ENCODE results near the gene PTGR3. TPM values are rescaled to one million over a fixed set of nuclear protein-coding genes. Genes with fewer than 3 reads are reported as not detected.

PTGR3 gene
- total RNA-seq, 4 donors from 2014 or later = 24.9 to 46.8 (median 29.6) TPM

DNA sequence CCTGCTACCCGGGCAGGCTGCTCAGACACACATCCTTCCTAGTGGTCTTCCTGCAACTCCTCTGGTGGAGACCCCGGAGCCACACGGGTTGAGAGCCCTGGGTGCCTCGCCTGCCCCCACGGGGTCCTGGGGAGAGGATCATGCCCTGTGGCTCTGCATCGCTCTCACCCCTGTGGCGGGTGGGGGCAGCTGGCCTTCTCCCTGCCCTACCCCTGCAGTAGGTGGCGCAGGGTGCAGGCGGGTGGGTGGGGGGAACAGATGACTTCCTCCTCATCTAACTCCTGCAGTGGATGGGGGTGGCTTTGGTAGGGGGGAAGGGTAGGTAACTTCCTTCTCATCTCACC is 40.2 kb upstream of the PTGR3 start:
- TF ChIP-seq POLR2A (IDR thresholded peaks at IDR 0.05) = no peak
- TF ChIP-seq EP300 (IDR thresholded peaks at IDR 0.05) = no peak
- TF ChIP-seq, protein P1, sequence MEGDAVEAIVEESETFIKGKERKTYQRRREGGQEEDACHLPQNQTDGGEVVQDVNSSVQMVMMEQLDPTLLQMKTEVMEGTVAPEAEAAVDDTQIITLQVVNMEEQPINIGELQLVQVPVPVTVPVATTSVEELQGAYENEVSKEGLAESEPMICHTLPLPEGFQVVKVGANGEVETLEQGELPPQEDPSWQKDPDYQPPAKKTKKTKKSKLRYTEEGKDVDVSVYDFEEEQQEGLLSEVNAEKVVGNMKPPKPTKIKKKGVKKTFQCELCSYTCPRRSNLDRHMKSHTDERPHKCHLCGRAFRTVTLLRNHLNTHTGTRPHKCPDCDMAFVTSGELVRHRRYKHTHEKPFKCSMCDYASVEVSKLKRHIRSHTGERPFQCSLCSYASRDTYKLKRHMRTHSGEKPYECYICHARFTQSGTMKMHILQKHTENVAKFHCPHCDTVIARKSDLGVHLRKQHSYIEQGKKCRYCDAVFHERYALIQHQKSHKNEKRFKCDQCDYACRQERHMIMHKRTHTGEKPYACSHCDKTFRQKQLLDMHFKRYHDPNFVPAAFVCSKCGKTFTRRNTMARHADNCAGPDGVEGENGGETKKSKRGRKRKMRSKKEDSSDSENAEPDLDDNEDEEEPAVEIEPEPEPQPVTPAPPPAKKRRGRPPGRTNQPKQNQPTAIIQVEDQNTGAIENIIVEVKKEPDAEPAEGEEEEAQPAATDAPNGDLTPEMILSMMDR (IDR thresholded peaks at IDR 0.05) = no peak
- TF ChIP-seq POLR2AphosphoS5 (IDR thresholded peaks at IDR 0.05) = no peak
- Histone ChIP-seq H3K36me3 (no peaks in the 10 kb centered on the region), H3K9me3 (no peaks in the 10 kb centered on the region), H3K4me1 (peaks cover 0 to 89% (median 22%) of the 10 kb centered on the region in 3 donors), H3K27me3 (no peaks in the 10 kb centered on the region), H3K4me3 (peak overlapping the region in 1 of 2 donors; percentile 51), H3K27ac (peak overlapping the region in 3 of 4 donors; percentile 71 to 82 (median 80))
- ATAC-seq = no peak
- 80% methylated on average over 1 of the region's 9 CpGs; no CpG with 5 or more reads in 1 of the 2 donors for WGBS, 2 donors (ENCODE audit: low coverage in 1 of 2)

DNA sequence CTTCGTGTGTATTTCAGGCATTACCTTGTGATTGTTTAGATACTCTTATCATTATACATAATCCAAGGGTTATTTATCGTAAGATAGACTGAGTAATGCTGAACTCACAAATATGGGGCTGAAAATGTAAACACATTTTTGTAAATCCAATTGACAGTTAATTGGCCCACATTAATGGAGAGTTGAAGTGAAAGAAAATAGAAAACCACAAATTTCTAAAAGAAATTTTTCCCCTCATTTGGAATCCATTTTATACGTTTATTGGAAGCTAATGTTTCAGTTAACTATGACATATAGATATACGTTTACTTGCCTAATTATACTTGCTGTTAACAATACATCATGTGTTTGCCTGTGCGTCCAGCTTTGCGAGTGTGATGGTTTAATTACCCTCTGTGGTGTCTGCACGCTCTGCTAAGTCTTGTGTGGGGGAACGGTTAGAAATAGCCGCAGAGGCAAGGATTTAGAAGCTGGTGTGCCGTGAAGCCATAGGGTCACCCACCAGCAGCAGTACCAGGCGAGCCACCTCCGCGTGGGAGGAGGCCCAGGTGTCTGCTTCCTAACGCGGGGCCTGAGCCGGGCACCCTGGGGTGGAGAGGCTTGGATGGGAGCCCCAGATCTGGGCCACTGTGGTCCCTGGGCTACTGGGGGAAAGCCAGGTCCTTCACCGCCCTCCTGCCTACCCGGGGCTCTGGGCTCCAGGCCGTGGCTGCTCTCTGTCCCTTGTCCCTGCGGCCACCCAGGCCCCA is 39.7 kb upstream of the PTGR3 start:
- H3K36me3 ChIP-seq = no peaks in the 10 kb centered on the region
- H3K27ac ChIP-seq = peak overlapping the region; percentile 71 to 82 (median 76)
- WGBS, 2 donors (ENCODE audit: low coverage in 1 of 2) = 71 to 75% methylated on average over 9 to 12 of the region's 20 CpGs
- TF ChIP-seq, protein P1 (IDR thresholded peaks at IDR 0.05) = no peak
- TF ChIP-seq POLR2A (IDR thresholded peaks at IDR 0.05) (no peak), EP300 (IDR thresholded peaks at IDR 0.05) (no peak), POLR2AphosphoS5 (IDR thresholded peaks at IDR 0.05) (no peak)
- no peak for ATAC-seq
- peaks cover 0 to 88% (median 22%) of the 10 kb centered on the region in 3 donors for H3K4me1 ChIP-seq
- H3K27me3 ChIP-seq = no peaks in the 10 kb centered on the region
- no peaks in the 10 kb centered on the region for H3K9me3 ChIP-seq
- peak overlapping the region; percentile 51 to 62 for H3K4me3 ChIP-seq

GRCh38 chr18:75247611-75248421 is 38.9 kb upstream of the PTGR3 start:
- WGBS, 2 donors (ENCODE audit: low coverage in 1 of 2) = 20 to 27% methylated on average over 8 of the region's 8 CpGs
- H3K27me3 ChIP-seq = no peaks in the 10 kb centered on the region
- H3K4me1 ChIP-seq = peaks cover 0 to 85% (median 19%) of the 10 kb centered on the region in 3 donors
- no peaks in the 10 kb centered on the region for H3K36me3 ChIP-seq
- H3K9me3 ChIP-seq = no peaks in the 10 kb centered on the region
- ATAC-seq = peak; percentile 42
- H3K4me3 ChIP-seq = peak overlapping the region; percentile 51 to 62
- TF ChIP-seq POLR2A (IDR thresholded peaks at IDR 0.05) (no peak), POLR2AphosphoS5 (IDR thresholded peaks at IDR 0.05) (peak; percentile 6)
- TF ChIP-seq, protein P1 (IDR thresholded peaks at IDR 0.05) = no peak
- peak overlapping the region; percentile 72 to 82 (median 80) for H3K27ac ChIP-seq

DNA sequence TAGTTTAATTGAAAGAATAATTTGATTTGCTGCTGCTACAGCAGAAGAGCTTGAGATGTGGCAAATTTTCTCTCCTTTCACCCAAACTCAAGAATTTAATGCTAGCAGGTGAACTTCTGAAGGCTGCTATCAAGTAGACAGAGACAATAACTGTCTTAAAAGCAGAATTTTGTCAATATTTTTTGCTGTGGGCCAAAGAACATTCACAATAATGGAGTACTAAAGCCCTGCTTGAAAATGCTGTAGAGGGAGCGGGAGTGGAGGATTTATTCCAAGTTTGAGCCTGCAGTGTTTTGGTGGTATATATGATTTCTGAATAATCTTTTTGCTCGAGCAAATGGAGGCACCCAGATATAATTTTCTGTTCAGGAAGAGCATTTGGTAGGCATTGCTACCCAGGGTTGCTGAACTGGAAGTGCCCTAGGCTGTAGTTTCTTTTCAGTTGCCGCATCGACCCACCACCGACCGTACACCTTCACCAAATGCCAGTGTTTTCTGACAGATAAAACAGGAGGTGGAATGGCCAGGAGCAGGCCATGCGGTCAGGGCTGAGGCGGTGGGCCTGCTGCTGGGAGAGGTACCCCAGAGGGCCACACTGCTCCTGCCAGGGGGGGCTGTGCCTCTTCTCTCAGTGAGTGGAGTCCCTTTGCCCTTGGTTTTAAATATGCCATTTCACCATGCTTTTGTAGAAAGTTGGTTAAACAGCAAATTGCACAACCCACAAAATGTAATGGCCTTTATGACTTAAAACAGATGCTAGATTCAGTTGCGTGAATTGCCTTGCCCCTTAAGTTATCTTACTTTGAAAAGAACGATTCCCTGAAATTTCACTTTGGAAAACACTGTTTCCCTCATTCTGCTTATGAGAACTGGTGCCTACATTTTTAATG is 38.0 kb upstream of the PTGR3 start:
- no peak for ATAC-seq
- Histone ChIP-seq H3K9me3 (no peaks in the 10 kb centered on the region), H3K4me1 (peaks cover 0 to 77% (median 18%) of the 10 kb centered on the region in 3 donors), H3K27me3 (no peaks in the 10 kb centered on the region), H3K36me3 (no peaks in the 10 kb centered on the region), H3K27ac (peak overlapping the region; percentile 72 to 82 (median 80)), H3K4me3 (peak overlapping the region; percentile 51 to 62)
- 37 to 42% methylated on average over 4 to 6 of the region's 10 CpGs for WGBS, 2 donors (ENCODE audit: low coverage in 1 of 2)
- TF ChIP-seq POLR2A (IDR thresholded peaks at IDR 0.05) (no peak), POLR2AphosphoS5 (IDR thresholded peaks at IDR 0.05) (no peak), EP300 (IDR thresholded peaks at IDR 0.05) (no peak)
- TF ChIP-seq, protein P1 (IDR thresholded peaks at IDR 0.05) = no peak

Data from gastroesophageal sphincter (tissue), 4 donors.